Activated effector memory CD4-positive, alpha-beta T cell treated with anti-CD3 and anti-CD28 coated beads, Interleukin-2, amount 50 U/mL, for 16 hours (primary cell): Measurements from ENCODE around the gene HMGN3.

Experiments used
- DNase-seq: peaks from one replicate; pipeline ENCODE4 v3.0.0-alpha.2; 2020

The HMGN3 gene

DNA sequence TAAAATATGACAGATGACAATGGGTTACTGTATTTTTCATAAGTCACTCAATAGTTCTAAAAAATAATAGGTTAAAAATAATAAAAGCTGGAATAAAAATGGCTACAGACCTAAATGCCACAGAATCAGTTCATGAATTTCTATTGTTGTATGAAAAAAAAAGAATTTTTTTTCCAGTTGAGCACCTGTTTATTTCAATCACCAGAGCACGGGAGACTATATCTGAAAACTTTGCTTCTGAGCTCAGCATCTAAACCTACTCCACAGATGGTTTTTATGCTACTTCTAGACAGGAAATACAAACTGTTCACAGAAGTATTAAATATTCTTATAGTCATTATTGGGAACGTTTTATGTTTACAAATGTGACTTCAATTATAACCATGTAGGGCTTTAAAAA lies 50.4 kb downstream of the HMGN3 start:
- no peak for DNase-seq

DNA sequence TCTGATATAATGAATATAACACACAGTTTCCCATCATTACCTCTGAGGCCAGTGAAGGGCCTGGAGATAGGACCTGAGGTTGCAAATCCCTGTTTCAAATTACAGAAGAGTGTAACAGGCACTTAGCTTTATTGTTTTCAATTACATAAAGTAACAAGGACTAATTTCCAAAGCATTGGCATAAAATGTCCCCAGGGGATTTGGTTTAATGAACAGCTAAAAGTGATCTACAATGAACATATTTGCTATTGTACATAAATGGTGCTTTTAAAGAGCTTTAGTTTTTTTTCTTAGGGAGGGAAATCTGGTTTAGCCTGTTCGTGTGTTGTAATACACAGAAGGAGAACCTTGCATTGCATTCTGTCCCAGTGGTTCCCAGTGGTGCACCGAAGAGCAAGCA lies 54.4 kb downstream of the HMGN3 start:
- no peak for DNase-seq

DNA sequence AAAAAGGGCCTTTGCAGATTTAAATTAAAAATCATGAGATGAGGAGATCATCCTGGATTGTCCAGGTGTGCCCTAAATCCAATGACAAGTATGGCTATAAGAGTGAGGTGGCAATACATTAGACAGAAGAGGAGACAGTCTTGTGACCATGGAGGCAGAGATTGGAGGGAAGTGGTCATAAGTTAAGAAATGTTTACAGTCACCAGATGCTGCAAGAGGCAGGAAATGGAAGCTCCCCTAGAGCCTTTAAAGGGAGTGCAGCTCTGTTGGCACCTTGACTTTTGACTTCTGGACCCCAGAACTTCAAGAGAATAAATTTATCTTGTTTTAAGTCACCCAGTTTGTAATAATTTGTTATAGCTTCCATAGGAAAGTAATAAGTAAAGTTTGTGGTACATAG lies 61.1 kb downstream of the HMGN3 start:
- DNase-seq = no peak

DNA sequence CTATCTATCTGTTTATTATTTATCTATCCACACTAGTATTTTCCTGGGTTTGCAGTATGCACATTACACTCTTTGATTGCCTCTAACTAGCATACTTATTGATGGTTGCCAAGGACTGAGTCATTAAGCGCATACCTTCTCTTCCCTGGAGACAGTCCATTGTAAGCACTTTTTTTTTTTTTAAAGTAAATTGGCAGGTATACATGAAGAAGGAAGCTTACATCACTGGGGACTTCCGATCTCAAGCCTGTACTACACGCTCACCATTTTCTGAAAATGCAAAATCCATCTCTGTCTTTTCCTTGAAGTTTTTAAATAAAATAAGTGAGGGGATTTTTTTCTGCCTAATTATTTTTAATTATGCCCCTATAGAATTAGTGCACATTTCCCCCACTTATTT lies 63.5 kb downstream of the HMGN3 start:
- no peak for DNase-seq

DNA sequence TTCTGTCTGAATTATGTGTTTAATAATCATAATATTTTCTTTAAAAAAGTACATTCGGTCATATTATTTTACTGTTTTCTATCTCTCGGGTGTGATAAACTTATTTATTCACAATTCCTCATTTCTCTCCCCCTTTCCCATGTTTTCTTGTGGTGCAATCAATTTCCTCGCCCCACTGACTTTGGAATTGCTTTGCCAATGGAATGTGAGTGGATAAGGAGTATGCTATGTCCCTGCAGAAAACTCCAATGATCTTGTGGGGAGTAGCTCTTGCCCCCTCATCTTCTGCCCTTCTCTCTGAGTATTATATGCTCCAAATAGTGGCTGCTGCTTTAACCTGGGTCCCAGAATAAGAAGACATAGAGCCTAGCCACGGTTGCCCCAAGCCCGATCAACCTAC lies 64.1 kb downstream of the HMGN3 start:
- no peak for DNase-seq

DNA sequence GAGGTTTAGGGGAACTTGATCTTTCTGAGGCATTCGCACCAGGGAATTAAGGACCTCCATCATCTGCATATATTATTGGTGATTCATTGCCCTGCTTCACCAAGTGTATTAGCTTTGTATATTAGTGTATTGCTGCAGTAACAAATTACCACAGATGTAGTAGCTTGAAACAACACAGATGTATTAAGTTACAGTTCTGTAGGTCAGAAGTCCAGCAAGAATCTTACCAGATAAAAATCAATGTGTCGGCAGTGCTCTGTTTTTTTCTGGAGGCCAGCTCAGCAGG lies 65.8 kb downstream of the HMGN3 start:
- DNase-seq = no peak

DNA sequence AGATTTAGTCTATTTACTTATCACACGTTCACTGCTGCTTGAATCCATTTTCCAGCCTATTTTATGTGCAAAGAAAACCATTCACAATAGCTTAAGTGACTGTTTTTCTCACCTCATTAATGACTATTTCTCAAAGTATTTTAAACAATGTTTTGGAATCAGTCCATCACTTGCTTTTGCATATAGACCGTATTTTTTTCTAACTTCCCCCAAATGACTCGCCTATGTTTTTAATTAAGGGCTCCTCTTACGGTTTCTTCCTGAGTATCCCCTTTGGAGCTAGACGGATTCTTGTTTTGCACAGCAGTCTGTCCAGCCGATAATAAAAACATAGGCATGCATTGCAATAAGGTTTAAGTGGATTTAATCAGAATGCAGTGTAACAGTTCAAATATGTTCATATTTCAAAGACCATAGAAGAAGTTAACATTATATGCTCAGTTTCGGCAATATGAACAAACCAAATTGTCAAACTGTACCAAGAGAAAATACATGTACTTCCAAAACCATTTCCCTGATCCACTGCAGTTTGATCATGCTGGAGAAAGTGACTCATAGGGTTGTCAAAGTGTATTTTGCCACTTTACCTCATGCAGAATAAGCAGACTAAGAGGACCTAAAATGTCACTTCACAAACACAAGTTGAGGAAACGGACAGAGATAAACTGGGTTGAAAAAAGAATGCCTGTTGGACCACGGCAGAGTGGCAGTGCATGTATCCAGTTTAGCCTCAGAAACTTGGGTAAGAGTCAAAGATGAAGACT lies 66.4 kb downstream of the HMGN3 start:
- DNase-seq = no peak

DNA sequence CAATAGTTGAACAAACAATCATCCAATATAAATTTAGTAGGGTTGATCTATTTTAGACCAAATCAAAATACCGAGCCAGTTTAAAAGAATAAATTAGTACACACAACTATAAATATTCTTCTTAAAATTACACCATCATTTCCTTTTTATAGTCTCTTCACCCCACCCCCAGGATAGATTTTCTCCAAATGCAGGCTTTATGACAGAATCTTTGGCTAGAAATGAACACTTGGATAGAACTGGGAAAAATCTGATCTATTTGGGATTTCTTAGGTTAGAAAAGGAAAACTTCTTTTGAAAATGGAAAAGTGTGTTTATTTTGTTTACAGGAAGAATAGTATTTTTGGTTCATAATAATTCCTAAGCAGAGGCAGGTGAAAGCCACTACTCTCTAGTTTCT lies 74.6 kb downstream of the HMGN3 start:
- DNase-seq = no peak

DNA sequence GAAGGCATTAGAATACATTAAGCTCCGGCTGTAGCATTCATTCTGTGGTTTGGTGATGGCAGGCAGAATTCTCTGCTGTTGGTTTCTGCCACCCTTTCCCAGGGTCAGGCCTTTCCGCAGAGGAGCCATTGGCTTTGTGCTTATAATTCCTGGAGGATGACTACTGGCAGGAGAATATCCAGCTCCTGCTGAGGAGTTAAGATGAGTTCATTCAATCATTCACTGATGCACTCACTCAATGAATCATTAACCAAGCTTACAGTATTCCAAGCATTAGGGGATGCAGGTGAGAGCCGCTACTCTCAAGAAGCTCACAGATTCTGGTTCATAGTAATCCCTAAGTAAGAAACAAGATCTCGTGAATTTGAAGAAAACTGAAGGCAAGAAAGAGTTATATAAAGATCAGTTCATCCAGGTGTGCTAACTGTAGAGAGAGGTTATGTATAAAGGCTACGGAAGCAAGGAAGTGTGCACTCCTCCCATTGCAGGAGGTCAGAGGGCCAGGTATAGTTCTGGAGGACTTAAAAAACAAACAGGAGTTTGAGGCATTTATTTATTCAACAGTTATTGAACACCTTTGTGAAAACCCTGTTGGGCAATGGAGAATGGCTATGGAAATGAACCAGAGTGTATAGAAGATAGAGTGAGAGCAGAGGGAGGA lies 75.5 kb downstream of the HMGN3 start:
- DNase-seq = no peak

DNA sequence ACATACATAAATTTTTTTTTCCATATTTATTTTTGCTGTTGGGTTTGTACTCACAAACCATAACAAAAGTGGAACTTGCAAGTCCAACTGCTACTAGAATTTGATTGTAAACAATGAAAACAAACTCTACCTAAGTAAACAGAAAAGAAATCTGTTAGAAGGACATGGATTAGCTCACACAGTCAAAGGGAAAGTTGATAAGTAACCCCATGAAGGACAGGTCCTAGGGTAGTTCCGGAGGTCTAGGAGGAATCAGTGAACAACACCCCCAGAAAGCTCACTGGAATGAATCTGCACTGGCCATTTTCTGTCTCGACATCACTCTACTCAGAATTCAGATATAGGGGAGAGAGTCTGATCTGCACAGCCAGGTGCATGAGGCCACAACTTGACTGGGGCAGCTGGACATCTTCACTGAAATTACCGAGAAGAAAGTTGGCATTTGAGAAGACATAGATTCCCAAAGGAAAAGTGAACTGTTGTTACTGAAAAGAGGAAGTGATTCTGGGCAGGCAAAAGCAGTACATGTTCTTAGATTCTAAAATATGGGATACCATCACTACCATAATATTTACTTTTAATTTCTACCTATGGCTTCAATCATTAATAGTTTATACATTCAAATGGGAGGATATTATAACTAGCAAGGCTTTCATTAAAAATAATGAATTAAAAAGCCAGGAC lies 76.4 kb downstream of the HMGN3 start:
- DNase-seq = no peak

DNA sequence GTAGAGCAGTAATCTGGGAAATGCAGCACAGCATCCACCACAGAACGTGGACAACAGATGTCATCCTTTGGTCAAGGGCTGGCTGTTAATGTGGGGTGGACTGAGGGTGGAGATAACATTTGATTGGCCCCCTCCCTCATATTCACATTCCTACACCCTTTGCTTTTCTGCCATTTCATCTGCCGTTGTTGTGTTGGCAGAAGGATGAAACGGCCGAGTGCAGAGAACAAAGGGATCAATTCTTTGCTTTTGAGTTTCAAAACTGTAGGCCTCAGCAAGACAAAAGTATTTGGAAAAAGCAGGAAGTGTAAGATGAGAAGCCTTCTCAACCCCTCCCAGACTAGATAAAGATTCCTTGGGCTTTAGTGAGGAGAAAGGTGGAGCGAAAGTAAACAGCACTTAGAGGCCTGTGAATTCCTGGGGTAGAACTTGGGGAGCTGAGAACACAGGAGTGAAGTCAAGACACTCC lies 82.2 kb downstream of the HMGN3 start:
- DNase-seq = no peak
